GM23338 (cell line): ENCODE data around the gene EIF5A2. TPM values are rescaled to one million over a fixed set of nuclear protein-coding genes. Genes with fewer than 3 reads are reported as not detected.

ENCODE experiments used
- ATAC-seq: fragments of 200-7000 bp; cut with Tn5 transposase; 3 replicates; pipeline ENCODE4 v1.9.1; 2020
- DNase-seq: peaks from one replicate; pipeline ENCODE4 v3.0.0-alpha.2; 2015; ENCODE audit warnings: low spot score
- H2AFZ ChIP-seq: fragments of 200-600 bp; sonication (generic); 2 replicates; pipeline ENCODE4 v1.8.0; 2016; ENCODE audit warnings: antibody characterized with exemption, mild to moderate bottlenecking, moderate library complexity
- H3F3A ChIP-seq: fragments of 200-600 bp; sonication (generic); replicated peaks from 2 replicates; pipeline ENCODE4 v1.8.0; 2017; ENCODE audit warnings: antibody characterized with exemption, mixed run types, low read depth
- H3K27ac ChIP-seq: fragments of 200-600 bp; sonication (generic); 2 replicates; pipeline ENCODE4 v1.6.1; 2016; ENCODE audit warnings: low read depth
- H3K27me3 ChIP-seq: fragments of 200-600 bp; sonication (generic); 2 replicates; pipeline ENCODE4 v1.8.0; 2016; ENCODE audit warnings: mild to moderate bottlenecking, mixed run types, moderate library complexity; ENCODE audit not compliant: insufficient read depth
- H3K36me3 ChIP-seq: fragments of 200-600 bp; sonication (generic); 2 replicates; pipeline ENCODE4 v1.8.0; 2016; ENCODE audit warnings: mild to moderate bottlenecking; ENCODE audit not compliant: insufficient read depth
- H3K4me1 ChIP-seq: fragments of 200-600 bp; sonication (generic); 2 replicates; pipeline ENCODE4 v1.8.0; 2016; ENCODE audit warnings: mild to moderate bottlenecking, moderate library complexity; ENCODE audit not compliant: insufficient read depth
- H3K4me2 ChIP-seq: fragments of 200-600 bp; sonication (generic); 2 replicates; pipeline ENCODE4 v1.7.1; 2017; ENCODE audit warnings: mixed run types
- H3K4me3 ChIP-seq: fragments of 200-600 bp; sonication (generic); 2 replicates; pipeline ENCODE4 v1.6.1; 2016; ENCODE audit warnings: mixed run types
- H3K79me2 ChIP-seq: fragments of 200-600 bp; sonication (generic); replicated peaks from 2 replicates; pipeline ENCODE4 v1.8.0; 2017; ENCODE audit warnings: mild to moderate bottlenecking; ENCODE audit not compliant: insufficient read depth
- H3K9me2 ChIP-seq: fragments of 200-600 bp; sonication (generic); 2 replicates; pipeline ENCODE4 v1.8.0; 2017; ENCODE audit not compliant: insufficient read depth
- H4K20me1 ChIP-seq: fragments of 200-600 bp; sonication (generic); replicated peaks from 2 replicates; pipeline ENCODE4 v1.8.0; 2017; ENCODE audit warnings: mild to moderate bottlenecking; ENCODE audit not compliant: insufficient read depth
- H3K27ac Mint-ChIP-seq: 2 replicates; pipeline ENCODE4 v1.8.0; 2020; ENCODE audit warnings: inconsistent platforms, mild to moderate bottlenecking, moderate library complexity, mixed read lengths
- H3K27me3 Mint-ChIP-seq: 3 replicates; pipeline ENCODE4 v1.8.0; 2022; ENCODE audit warnings: low read depth, mild to moderate bottlenecking, moderate library complexity, mixed read lengths, inconsistent platforms; ENCODE audit not compliant: insufficient read depth, poor library complexity
- H3K36me3 Mint-ChIP-seq: 3 replicates; pipeline ENCODE4 v1.8.0; 2021; ENCODE audit warnings: low read depth, mild to moderate bottlenecking, inconsistent platforms, moderate library complexity, mixed read lengths
- H3K4me1 Mint-ChIP-seq: 3 replicates; pipeline ENCODE4 v1.8.0; 2020; ENCODE audit warnings: mild to moderate bottlenecking, inconsistent platforms, mixed read lengths
- H3K4me3 Mint-ChIP-seq: 3 replicates; pipeline ENCODE4 v1.8.0; 2021; ENCODE audit warnings: moderate library complexity, mild to moderate bottlenecking, inconsistent platforms, mixed read lengths
- H3K9me3 Mint-ChIP-seq: 3 replicates; pipeline ENCODE4 v1.8.0; 2020; ENCODE audit warnings: moderate library complexity, mild to moderate bottlenecking, inconsistent platforms, mixed read lengths
- CTCF ChIP-seq, 2 experiments: fragments of 200-600 bp in 1 of 2; sonication (generic) in 1 of 2; conservative IDR thresholded peaks; 2 replicates each; pipeline versions ENCODE4 v1.5.1 to v1.6.1; 2016 to 2017; ENCODE audit warnings: antibody characterized with exemption in 2 of 2, low read depth in 2 of 2, mild to moderate bottlenecking in 2 of 2, moderate library complexity in 1 of 2
- ETS1 ChIP-seq: IDR thresholded peaks from 2 replicates; pipeline ENCODE4 v1.6.1; 2016; ENCODE audit warnings: antibody characterized with exemption
- JUNB ChIP-seq: IDR thresholded peaks from one replicate; pipeline ENCODE4 v1.6.1; 2016; ENCODE audit warnings: antibody characterized with exemption; ENCODE audit not compliant: unreplicated experiment
- NANOG ChIP-seq: IDR thresholded peaks from 2 replicates; pipeline ENCODE4 v1.6.1; 2016; ENCODE audit warnings: antibody characterized with exemption, borderline replicate concordance
- POLR2AphosphoS5 ChIP-seq: IDR thresholded peaks from 2 replicates; pipeline ENCODE4 v1.6.1; 2016; ENCODE audit warnings: antibody characterized with exemption, low read depth
- REST ChIP-seq: IDR thresholded peaks from one replicate; pipeline ENCODE4 v1.6.1; 2018; ENCODE audit warnings: antibody characterized with exemption; ENCODE audit not compliant: unreplicated experiment
- STAT1 ChIP-seq: IDR thresholded peaks from one replicate; pipeline ENCODE4 v1.6.1; 2016; ENCODE audit warnings: antibody characterized with exemption; ENCODE audit not compliant: unreplicated experiment
- ZNF114 ChIP-seq: fragments of 250-450 bp; sonication (Bioruptor Pico); IDR thresholded peaks from 2 replicates; pipeline ENCODE4 v1.5.0; 2020; ENCODE audit warnings: mild to moderate bottlenecking, moderate library complexity
- ZNF331 ChIP-seq: fragments of 250-450 bp; sonication (Bioruptor Pico); IDR thresholded peaks from 2 replicates; pipeline ENCODE4 v1.5.0; 2020; ENCODE audit warnings: low read depth, mild to moderate bottlenecking, moderate library complexity
- ZNF462 ChIP-seq: fragments of 250-450 bp; sonication (Bioruptor Pico); IDR thresholded peaks from 2 replicates; pipeline ENCODE4 v1.5.0; 2020; ENCODE audit warnings: mild to moderate bottlenecking, moderate library complexity
- polyA plus RNA-seq: library from polyadenylated mRNA; unstranded; fragments of >200 nt; fragmentation: Nextera tagmentation; extraction: Ambion mirVana; gene quantifications from 2 replicates; pipeline ENCODE4 v1.2.1, GENCODE V29; 2016
- total RNA-seq: library from RNA; depleted of rRNA; stranded (reverse); fragments of >200 nt; shearing (Covaris generic); gene quantifications from 2 replicates; pipeline ENCODE4 v1.2.3, GENCODE V29; 2014

Gene EIF5A2
- total and polyA plus RNA-seq, 2 experiments from 2014 or later = 5.9 to 11.7 TPM

GRCh38 chr3:170953229-170953628, 44.8 kb upstream of the EIF5A2 start (continued):
- TF ChIP-seq ZNF462 (CRISPR knock-in tag) (no peak), JUNB (no peak), CTCF (conservative IDR thresholded peaks at IDR 0.05; ENCODE audit: low read depth in 2 of 2) (no peak), POLR2AphosphoS5 (no peak), STAT1 (no peak), NANOG (no peak)

GRCh38 chr3:170949211-170949610, 40.8 kb upstream of the EIF5A2 start:
- H3K9me3 Mint-ChIP-seq = peaks cover 25% of the 10 kb centered on the region
- no peak overlapping the region for H3K27ac ChIP-seq
- H3F3A ChIP-seq = no peaks in the 10 kb centered on the region
- no peak overlapping the region for H3K4me3 ChIP-seq
- ATAC-seq (no peak), DNase-seq (no peak)
- no peaks in the 10 kb centered on the region for H4K20me1 ChIP-seq
- H3K27ac Mint-ChIP-seq = no peak overlapping the region
- peaks cover 8% of the 10 kb centered on the region; the same call in 1 of the 2 replicates for H3K36me3 ChIP-seq
- H3K27me3 ChIP-seq = no peaks in the 10 kb centered on the region
- peaks cover 13% of the 10 kb centered on the region; the same call in 2 of the 3 replicates for H3K36me3 Mint-ChIP-seq
- no peaks in the 10 kb centered on the region for H3K9me2 ChIP-seq
- no peak overlapping the region for H2AFZ ChIP-seq
- H3K79me2 ChIP-seq = no peaks in the 10 kb centered on the region
- H3K4me2 ChIP-seq = no peak overlapping the region
- no peak overlapping the region for H3K4me3 Mint-ChIP-seq
- peaks cover 7% of the 10 kb centered on the region for H3K4me1 Mint-ChIP-seq
- H3K4me1 ChIP-seq = no peaks in the 10 kb centered on the region
- peaks cover 6% of the 10 kb centered on the region for H3K27me3 Mint-ChIP-seq
- TF ChIP-seq POLR2AphosphoS5 (no peak), ZNF331 (CRISPR knock-in tag) (no peak), CTCF (conservative IDR thresholded peaks at IDR 0.05; ENCODE audit: low read depth in 2 of 2) (no peak), NANOG (no peak), REST (no peak), ZNF114 (CRISPR knock-in tag) (no peak), ETS1 (no peak)
